GM21447 (cell line): ENCODE results near the gene OLFM2.

ENCODE experiments used
- ATAC-seq: cut with Tn5 transposase; IDR thresholded peaks from one replicate; pipeline ENCODE4 v1.9.1; 2021; ENCODE audit not compliant: unreplicated experiment

The OLFM2 gene

GRCh38 chr19:9910625-9911024 is 25.7 kb downstream of the OLFM2 start:
- ATAC-seq, result no peak

DNA sequence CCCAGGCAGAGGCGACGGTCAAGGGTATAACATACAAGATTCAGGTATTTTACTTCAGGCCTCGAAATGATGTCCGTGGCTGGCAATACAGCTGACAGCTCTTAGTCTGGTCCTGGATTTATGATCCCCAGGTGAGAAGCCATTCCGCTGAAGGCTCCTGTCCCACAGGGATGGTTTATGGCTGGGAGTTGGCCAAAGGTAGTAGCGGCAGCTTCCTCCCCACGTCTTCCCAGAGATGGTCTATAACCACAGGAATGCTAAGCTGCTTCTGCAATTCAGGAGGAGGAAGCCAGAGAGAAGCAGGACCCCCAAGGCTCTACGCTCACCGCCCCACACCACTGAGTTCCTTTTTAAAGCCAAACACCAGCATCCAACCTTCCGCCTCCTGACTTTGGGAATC is 27.1 kb downstream of the OLFM2 start:
- no peak for ATAC-seq

DNA sequence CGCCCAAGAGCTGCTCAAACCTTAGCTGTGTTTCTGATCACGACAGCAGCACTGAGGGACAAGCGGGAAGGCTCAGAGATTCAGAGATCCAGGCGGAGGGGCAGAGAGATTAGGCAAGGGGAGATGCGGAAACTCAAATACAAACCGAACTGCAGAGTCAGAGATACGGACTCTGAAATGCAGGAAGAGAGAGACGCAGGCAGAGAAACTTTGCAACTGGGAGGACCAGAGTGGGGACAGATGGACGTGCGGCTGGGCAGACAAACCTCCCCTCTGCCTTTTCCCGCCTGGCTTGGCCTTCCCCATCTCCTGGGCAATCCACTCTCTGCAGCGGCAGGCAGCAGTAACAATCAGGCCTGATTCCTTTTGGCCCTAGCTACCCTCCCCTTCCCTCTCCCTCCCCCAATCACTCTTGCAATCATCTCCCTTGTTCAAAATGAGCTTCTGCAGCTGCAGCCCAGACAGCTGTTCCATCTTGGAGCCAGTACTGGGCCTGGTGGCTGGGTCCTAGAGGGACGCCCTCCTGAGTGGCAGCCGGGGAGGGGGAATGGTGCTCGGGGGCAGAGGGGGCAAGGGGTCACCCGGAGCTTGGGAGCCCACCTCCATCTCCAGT is 29.7 kb downstream of the OLFM2 start:
- ATAC-seq, result no peak

- ATAC-seq, result no peak
Measured at GRCh38 chr19:9903336-9903735, 33.0 kb downstream of the OLFM2 start.

DNA sequence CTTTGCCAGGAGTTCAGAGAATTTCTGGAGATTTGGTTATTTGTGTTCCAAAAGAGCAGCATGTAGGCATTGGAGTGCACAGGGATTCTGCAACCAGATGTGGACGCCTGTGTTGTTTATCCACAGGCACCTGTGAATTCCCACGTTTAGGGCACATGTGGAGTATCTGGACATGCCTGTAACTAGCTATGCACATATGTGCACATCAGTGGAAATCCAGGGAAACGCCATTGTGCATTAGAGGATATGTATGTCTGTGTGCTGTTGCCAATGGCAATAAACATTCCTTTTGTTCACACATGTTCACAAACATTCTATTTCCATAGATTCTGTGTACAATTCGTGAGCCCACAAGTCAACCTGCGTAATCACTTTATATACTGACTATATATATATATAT is 34.7 kb downstream of the OLFM2 start:
- ATAC-seq, result no peak

DNA sequence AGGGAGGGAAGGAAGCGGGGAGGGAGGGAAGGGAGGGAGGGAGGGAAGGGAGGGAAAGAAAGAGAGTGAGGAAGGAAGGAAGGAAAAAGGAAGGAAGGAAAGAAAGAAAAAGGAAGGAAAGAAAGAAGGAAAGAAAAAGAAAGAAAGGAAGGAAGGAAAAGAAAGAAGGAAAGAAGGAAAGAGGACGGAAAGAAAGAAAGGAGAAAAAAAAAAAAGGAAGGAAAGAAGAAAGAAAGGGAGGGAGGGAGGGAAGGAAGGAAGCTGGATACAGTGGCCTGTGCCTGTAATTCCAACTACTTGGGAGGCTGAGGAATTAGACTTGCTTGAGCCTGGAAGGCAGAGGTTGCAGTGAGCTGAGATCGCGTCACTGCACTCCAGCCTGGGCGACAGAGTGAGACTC is 35.3 kb downstream of the OLFM2 start:
- no peak for ATAC-seq

- ATAC-seq, result no peak
Measured at GRCh38 chr19:9891609-9892373, 44.5 kb downstream of the OLFM2 start.

GRCh38 chr19:9885077-9885552 is 51.2 kb downstream of the OLFM2 start:
- ATAC-seq, result no peak

DNA sequence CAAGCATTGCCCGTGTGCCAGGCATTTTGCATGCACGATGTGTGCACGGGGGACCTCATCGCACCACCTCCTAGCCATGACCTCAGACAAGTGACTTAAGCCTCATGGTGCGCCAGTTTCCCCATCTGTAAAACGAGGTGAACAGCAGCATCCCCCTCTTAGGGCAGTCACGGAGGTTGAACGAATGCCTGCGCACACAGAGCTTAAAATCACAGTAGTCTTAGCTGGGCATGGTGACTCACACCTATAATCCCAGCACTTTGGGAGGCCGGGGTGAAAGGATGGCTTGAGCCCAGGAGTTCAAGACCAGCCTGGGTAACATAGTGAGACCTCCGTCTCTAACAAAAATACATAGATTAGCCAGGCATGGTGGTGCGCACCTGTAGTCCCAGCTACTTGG is 52.6 kb downstream of the OLFM2 start:
- no peak for ATAC-seq

- ATAC-seq, result no peak
Measured at GRCh38 chr19:9883231-9883758, 53.0 kb downstream of the OLFM2 start.

GRCh38 chr19:9881720-9882119 is 54.6 kb downstream of the OLFM2 start:
- ATAC-seq, result no peak

GRCh38 chr19:9878511-9879196 is 57.7 kb downstream of the OLFM2 start:
- ATAC-seq, result no peak

DNA sequence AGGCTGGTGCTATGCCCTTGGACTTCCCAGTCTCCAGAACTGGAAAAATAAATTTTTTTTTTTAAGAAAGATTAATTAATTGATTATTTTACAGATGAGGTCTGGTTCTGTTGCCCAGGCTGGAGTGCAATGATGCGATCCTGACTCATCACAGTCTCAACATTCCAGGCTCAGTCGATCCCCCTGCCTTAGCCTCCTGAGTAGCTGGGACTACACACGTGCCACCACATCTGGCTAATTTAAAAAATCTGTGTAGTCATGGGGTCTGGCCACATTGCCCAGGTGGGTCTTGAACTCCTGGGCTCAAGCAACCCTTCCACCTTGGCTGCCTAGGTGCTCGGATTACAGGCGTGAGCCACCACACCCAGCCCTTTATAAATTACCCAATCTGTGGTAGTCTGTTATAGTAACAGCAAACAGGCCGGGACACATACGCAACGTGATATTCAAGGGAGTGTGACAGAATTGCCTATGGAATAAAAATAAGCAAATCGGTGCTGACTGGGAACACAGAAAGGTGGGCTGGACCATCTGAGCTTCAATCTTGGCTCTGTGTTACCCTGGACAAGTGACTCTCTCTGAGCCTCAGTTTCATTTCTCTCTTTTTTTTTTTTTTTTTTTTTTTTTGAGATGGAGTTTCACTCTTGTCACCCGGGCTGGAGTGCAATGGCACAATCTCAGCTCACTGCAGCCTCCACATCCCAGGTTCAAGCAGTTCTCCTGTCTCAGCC is 58.4 kb downstream of the OLFM2 start:
- no peak for ATAC-seq

- ATAC-seq, result no peak
Measured at GRCh38 chr19:9875796-9876195, 60.5 kb downstream of the OLFM2 start.

GRCh38 chr19:9875031-9875627 is 61.2 kb downstream of the OLFM2 start:
- ATAC-seq, result no peak

GRCh38 chr19:9872618-9873242 is 63.6 kb downstream of the OLFM2 start:
- no peak for ATAC-seq

- no peak for ATAC-seq
Measured at GRCh38 chr19:9871626-9872338, 64.5 kb downstream of the OLFM2 start.

GRCh38 chr19:9868983-9869617 is 67.2 kb downstream of the OLFM2 start:
- ATAC-seq, result no peak
